HEK293 (cell line): ENCODE results near the gene FAM131B.

Source experiments
- CTCF ChIA-PET: fragments of 350-600 bp; formaldehyde crosslinking; extraction: SDS; loops from one replicate; lab custom pipeline; 2021; ENCODE audit warnings: antibody characterized with exemption; lab: Yijun Ruan, JAX
- POLR2A ChIA-PET: fragments of 300-600 bp; formaldehyde crosslinking; extraction: SDS; loops from one replicate; lab custom pipeline; 2020; ENCODE audit warnings: antibody characterized with exemption, inconsistent platforms; lab: Yijun Ruan, JAX
- H3K27ac ChIP-seq: fragments of 200-500 bp; sonication (Bioruptor generic); 2 replicates; pipeline ENCODE4 v1.5.1; 2014; ENCODE audit warnings: low read depth, low read length, control low read depth, inconsistent platforms; ENCODE audit errors: extremely low read depth
- H3K36me3 ChIP-seq, 2 experiments: fragments of 200-500 bp in 1 of 2; sonication (Bioruptor generic) in 1 of 2; 1 replicate in 1 of 2; 2 replicates in 1 of 2; pipeline ENCODE4 v1.5.1; 2014 to 2017; ENCODE audit warnings: inconsistent platforms in 2 of 2, low read length in 2 of 2; ENCODE audit not compliant: control insufficient read depth in 2 of 2, insufficient read depth in 1 of 2
- H3K4me1 ChIP-seq: fragments of 200-500 bp; sonication (Bioruptor generic); 2 replicates; pipeline ENCODE4 v1.5.1; 2014; ENCODE audit warnings: mild to moderate bottlenecking, low read length, inconsistent platforms; ENCODE audit not compliant: control insufficient read depth, insufficient read depth
- H3K4me3 ChIP-seq: 2 replicates; pipeline ENCODE4 v1.5.1; 2011; ENCODE audit warnings: low read depth, mild to moderate bottlenecking, control low read depth, low read length, moderate library complexity
- H3K9me3 ChIP-seq: fragments of 200-500 bp; sonication (Bioruptor generic); 2 replicates; pipeline ENCODE4 v1.5.1; 2014; ENCODE audit warnings: low read depth, low read length, inconsistent platforms; ENCODE audit not compliant: control insufficient read depth, insufficient read depth
- GFI1B ChIP-seq: fragments of 450-650 bp; formaldehyde crosslinking; IDR thresholded peaks from 2 replicates; pipeline ENCODE4 v1.5.1; 2016; ENCODE audit warnings: missing biosample characterization, missing genetic modification characterization
- GLI4 ChIP-seq: fragments of 450-650 bp; formaldehyde crosslinking; IDR thresholded peaks from 2 replicates; pipeline ENCODE4 v1.5.1; 2016; ENCODE audit warnings: missing biosample characterization, missing genetic modification characterization
- IKZF3 ChIP-seq: fragments of 450-650 bp; IDR thresholded peaks from 2 replicates; pipeline ENCODE4 v1.5.0; 2018; ENCODE audit warnings: missing biosample characterization, mild to moderate bottlenecking, missing genetic modification characterization, moderate library complexity
- KLF8 ChIP-seq: fragments of 450-650 bp; formaldehyde crosslinking; IDR thresholded peaks from 2 replicates; pipeline ENCODE4 v1.5.1; 2016; ENCODE audit warnings: missing biosample characterization, missing genetic modification characterization
- SCRT1 ChIP-seq: fragments of 450-650 bp; formaldehyde crosslinking; IDR thresholded peaks from 2 replicates; pipeline ENCODE4 v1.5.1; 2016; ENCODE audit warnings: missing biosample characterization, missing genetic modification characterization, borderline replicate concordance
- SETDB1 ChIP-seq: IDR thresholded peaks from one replicate; pipeline ENCODE4 v1.6.1; 2017; ENCODE audit warnings: mild to moderate bottlenecking, low read length, moderate library complexity, mixed read lengths; ENCODE audit not compliant: insufficient read length
- ZBTB11 ChIP-seq: fragments of 450-650 bp; formaldehyde crosslinking; conservative IDR thresholded peaks from 2 replicates; pipeline ENCODE4 v1.5.1; 2016; ENCODE audit warnings: low read depth, missing biosample characterization, missing genetic modification characterization
- ZBTB17 ChIP-seq: fragments of 450-650 bp; formaldehyde crosslinking; IDR thresholded peaks from 2 replicates; pipeline ENCODE4 v1.5.1; 2016; ENCODE audit warnings: missing biosample characterization, missing genetic modification characterization
- ZEB2 ChIP-seq: fragments of 450-650 bp; formaldehyde crosslinking; IDR thresholded peaks from 2 replicates; pipeline ENCODE4 v1.5.1; 2016; ENCODE audit warnings: missing biosample characterization, missing genetic modification characterization
- ZFP69B ChIP-seq: fragments of 450-650 bp; formaldehyde crosslinking; IDR thresholded peaks from 2 replicates; pipeline ENCODE4 v1.5.1; 2016; ENCODE audit warnings: missing biosample characterization, missing genetic modification characterization
- ZNF138 ChIP-seq: fragments of 450-650 bp; formaldehyde crosslinking; IDR thresholded peaks from 2 replicates; pipeline ENCODE4 v1.5.1; 2016; ENCODE audit warnings: missing biosample characterization, missing genetic modification characterization, borderline replicate concordance
- ZNF146 ChIP-seq: fragments of 450-650 bp; formaldehyde crosslinking; IDR thresholded peaks from 2 replicates; pipeline ENCODE4 v1.5.1; 2016; ENCODE audit warnings: missing biosample characterization, missing genetic modification characterization
- ZNF266 ChIP-seq: fragments of 450-650 bp; formaldehyde crosslinking; IDR thresholded peaks from 2 replicates; pipeline ENCODE4 v1.5.1; 2016; ENCODE audit warnings: missing biosample characterization, missing genetic modification characterization, low read depth
- ZNF354C ChIP-seq: fragments of 450-650 bp; formaldehyde crosslinking; IDR thresholded peaks from 2 replicates; pipeline ENCODE4 v1.5.1; 2016; ENCODE audit warnings: missing biosample characterization, missing genetic modification characterization, low read depth, borderline replicate concordance
- ZNF501 ChIP-seq: fragments of 450-650 bp; formaldehyde crosslinking; IDR thresholded peaks from 2 replicates; pipeline ENCODE4 v1.5.1; 2016; ENCODE audit warnings: missing biosample characterization, missing genetic modification characterization
- ZNF514 ChIP-seq: fragments of 450-650 bp; formaldehyde crosslinking; IDR thresholded peaks from 2 replicates; pipeline ENCODE4 v1.5.1; 2016; ENCODE audit warnings: missing biosample characterization, missing genetic modification characterization
- ZNF600 ChIP-seq: fragments of 450-650 bp; formaldehyde crosslinking; IDR thresholded peaks from 2 replicates; pipeline ENCODE4 v1.5.1; 2016; ENCODE audit warnings: missing biosample characterization, missing genetic modification characterization
- ZNF654 ChIP-seq: fragments of 450-650 bp; formaldehyde crosslinking; IDR thresholded peaks from 2 replicates; pipeline ENCODE4 v1.5.1; 2016; ENCODE audit warnings: low read depth, missing biosample characterization, missing genetic modification characterization
- ZNF707 ChIP-seq: fragments of 450-650 bp; formaldehyde crosslinking; IDR thresholded peaks from 2 replicates; pipeline ENCODE4 v1.5.1; 2016; ENCODE audit warnings: missing biosample characterization, missing genetic modification characterization
- ZSCAN16 ChIP-seq: fragments of 450-650 bp; formaldehyde crosslinking; IDR thresholded peaks from 2 replicates; pipeline ENCODE4 v1.5.1; 2016; ENCODE audit warnings: missing biosample characterization, missing genetic modification characterization
- TF ChIP-seq, protein P1 (sequence below): fragments of 450-650 bp; formaldehyde crosslinking; IDR thresholded peaks from 2 replicates; pipeline ENCODE4 v1.5.1; 2017; ENCODE audit warnings: missing biosample characterization, missing genetic modification characterization
- TF ChIP-seq, protein P2 (sequence below): fragments of 450-650 bp; formaldehyde crosslinking; IDR thresholded peaks from 2 replicates; pipeline ENCODE4 v1.5.1; 2017; ENCODE audit warnings: missing biosample characterization, missing genetic modification characterization
- TF ChIP-seq, protein P3 (sequence below): fragments of 450-650 bp; formaldehyde crosslinking; IDR thresholded peaks from 2 replicates; pipeline ENCODE4 v1.5.1; 2017; ENCODE audit warnings: missing biosample characterization, mild to moderate bottlenecking, missing genetic modification characterization, moderate library complexity
- TF ChIP-seq, protein P4 (sequence below): fragments of 450-650 bp; formaldehyde crosslinking; IDR thresholded peaks from 2 replicates; pipeline ENCODE4 v1.5.1; 2016; ENCODE audit warnings: missing biosample characterization, missing genetic modification characterization

FAM131B gene

DNA sequence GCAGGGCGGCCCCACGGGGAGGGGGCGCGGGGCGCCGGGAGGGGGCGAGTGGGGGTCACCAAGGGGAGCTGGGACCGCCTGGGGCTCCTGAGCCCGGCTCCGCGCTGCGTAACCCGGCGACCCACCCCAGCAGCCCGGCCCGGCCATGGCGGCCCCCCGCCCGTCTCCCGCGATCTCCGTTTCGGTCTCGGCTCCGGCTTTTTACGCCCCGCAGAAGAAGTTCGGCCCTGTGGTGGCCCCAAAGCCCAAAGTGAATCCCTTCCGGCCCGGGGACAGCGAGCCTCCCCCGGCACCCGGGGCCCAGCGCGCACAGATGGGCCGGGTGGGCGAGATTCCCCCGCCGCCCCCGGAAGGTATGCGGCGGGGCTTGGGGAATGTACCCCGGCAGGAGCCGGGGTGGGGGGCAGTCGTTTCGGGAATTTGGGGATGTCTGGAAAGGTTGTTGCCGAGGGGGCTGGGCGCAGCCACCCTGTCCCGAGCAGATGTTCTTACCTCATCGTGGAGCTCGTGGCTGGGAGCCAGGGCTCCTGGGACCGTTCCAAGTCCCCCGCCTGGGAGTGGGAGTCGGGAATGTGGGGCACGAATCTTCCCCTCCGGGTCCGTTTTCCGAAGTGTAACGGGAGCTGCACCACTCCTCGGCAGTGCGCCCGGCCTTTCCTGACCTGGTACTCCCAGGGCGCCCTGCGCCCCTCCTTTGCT is 19.1 kb upstream of the FAM131B start (continued):
- TF ChIP-seq GLI4 (no peak), KLF8 (tag by site-specific recombination) (peak; percentile 64), ZEB2 (peak; percentile 70), ZNF600 (tag by site-specific recombination) (peak; percentile 46), IKZF3 (peak; percentile 88)
- TF ChIP-seq, protein P1, sequence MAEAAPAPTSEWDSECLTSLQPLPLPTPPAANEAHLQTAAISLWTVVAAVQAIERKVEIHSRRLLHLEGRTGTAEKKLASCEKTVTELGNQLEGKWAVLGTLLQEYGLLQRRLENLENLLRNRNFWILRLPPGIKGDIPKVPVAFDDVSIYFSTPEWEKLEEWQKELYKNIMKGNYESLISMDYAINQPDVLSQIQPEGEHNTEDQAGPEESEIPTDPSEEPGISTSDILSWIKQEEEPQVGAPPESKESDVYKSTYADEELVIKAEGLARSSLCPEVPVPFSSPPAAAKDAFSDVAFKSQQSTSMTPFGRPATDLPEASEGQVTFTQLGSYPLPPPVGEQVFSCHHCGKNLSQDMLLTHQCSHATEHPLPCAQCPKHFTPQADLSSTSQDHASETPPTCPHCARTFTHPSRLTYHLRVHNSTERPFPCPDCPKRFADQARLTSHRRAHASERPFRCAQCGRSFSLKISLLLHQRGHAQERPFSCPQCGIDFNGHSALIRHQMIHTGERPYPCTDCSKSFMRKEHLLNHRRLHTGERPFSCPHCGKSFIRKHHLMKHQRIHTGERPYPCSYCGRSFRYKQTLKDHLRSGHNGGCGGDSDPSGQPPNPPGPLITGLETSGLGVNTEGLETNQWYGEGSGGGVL (tag by site-specific recombination): peak; percentile 49
- TF ChIP-seq, protein P2, sequence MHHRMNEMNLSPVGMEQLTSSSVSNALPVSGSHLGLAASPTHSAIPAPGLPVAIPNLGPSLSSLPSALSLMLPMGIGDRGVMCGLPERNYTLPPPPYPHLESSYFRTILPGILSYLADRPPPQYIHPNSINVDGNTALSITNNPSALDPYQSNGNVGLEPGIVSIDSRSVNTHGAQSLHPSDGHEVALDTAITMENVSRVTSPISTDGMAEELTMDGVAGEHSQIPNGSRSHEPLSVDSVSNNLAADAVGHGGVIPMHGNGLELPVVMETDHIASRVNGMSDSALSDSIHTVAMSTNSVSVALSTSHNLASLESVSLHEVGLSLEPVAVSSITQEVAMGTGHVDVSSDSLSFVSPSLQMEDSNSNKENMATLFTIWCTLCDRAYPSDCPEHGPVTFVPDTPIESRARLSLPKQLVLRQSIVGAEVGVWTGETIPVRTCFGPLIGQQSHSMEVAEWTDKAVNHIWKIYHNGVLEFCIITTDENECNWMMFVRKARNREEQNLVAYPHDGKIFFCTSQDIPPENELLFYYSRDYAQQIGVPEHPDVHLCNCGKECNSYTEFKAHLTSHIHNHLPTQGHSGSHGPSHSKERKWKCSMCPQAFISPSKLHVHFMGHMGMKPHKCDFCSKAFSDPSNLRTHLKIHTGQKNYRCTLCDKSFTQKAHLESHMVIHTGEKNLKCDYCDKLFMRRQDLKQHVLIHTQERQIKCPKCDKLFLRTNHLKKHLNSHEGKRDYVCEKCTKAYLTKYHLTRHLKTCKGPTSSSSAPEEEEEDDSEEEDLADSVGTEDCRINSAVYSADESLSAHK (tag by site-specific recombination): 0 out of 2 replicates have a peak, but pooled peaks have one; percentile 12
- TF ChIP-seq, protein P3, sequence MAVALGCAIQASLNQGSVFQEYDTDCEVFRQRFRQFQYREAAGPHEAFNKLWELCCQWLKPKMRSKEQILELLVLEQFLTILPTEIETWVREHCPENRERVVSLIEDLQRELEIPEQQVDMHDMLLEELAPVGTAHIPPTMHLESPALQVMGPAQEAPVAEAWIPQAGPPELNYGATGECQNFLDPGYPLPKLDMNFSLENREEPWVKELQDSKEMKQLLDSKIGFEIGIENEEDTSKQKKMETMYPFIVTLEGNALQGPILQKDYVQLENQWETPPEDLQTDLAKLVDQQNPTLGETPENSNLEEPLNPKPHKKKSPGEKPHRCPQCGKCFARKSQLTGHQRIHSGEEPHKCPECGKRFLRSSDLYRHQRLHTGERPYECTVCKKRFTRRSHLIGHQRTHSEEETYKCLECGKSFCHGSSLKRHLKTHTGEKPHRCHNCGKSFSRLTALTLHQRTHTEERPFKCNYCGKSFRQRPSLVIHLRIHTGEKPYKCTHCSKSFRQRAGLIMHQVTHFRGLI (tag by site-specific recombination): 0 out of 2 replicates have a peak, but pooled peaks have one; percentile 39

GRCh38 chr7:143380646-143381426 is 18.3 kb upstream of the FAM131B start, which contains the start of gene ZYX:
Gene ZYX (plus strand): TSS chr7:143381345. CDS start chr7:143381572, 227 bp downstream.
- ChIA-PET CTCF (interaction anchor here (0.6 to 2.9 kb wide), 16 partner anchors 10 to 389 kb away, joined by 3 to 43 read pairs (median 6); partner anchors contain the start of gene FAM131B), POLR2A (interaction anchor here (0.7 to 3.0 kb wide), 8 partner anchors 11 to 98 kb away, joined by 3 to 13 read pairs (median 6); partner anchors contain the start of genes CASP2 and EPHA1)
- H3K27ac ChIP-seq: peak within 1 kb of the TSS; percentile 94
- TF ChIP-seq ZNF138 (tag by site-specific recombination) (no peak), ZNF707 (no peak), ZNF354C (tag by site-specific recombination) (no peak), GFI1B (tag by site-specific recombination) (no peak), ZNF514 (tag by site-specific recombination) (no peak), ZNF501 (tag by site-specific recombination) (peak; percentile 73; the same call in 1 of the 2 replicates), ZNF266 (tag by site-specific recombination) (no peak), SETDB1 (no peak), ZNF146 (tag by site-specific recombination) (no peak), ZBTB17 (tag by site-specific recombination) (no peak), SCRT1 (tag by site-specific recombination) (no peak), ZNF654 (no peak), ZSCAN16 (no peak), ZFP69B (tag by site-specific recombination) (no peak), ZBTB11 (peak; percentile 50)
- TF ChIP-seq, protein P4, sequence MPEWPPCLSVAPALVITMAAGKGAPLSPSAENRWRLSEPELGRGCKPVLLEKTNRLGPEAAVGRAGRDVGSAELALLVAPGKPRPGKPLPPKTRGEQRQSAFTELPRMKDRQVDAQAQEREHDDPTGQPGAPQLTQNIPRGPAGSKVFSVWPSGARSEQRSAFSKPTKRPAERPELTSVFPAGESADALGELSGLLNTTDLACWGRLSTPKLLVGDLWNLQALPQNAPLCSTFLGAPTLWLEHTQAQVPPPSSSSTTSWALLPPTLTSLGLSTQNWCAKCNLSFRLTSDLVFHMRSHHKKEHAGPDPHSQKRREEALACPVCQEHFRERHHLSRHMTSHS (tag by site-specific recombination): no peak

More at GRCh38 chr7:143380646-143381426, 18.3 kb upstream of the FAM131B start, which contains the start of gene ZYX:
- Histone ChIP-seq H3K4me3 (peak within 1 kb of the TSS; percentile 85), H3K4me1 (peaks cover 3% of the 10 kb centered on the region; the same call in 1 of the 2 replicates), H3K36me3 (peaks cover 3 to 33% of the 10 kb centered on the region in 2 experiments; a peak in 2 of 3 replicates), H3K9me3 (no peaks in the 10 kb centered on the region)
